ENCODE results near the gene CPZ. TPM values are rescaled to one million over a fixed set of nuclear protein-coding genes. Genes with fewer than 3 reads are reported as not detected.

CPZ gene
- total and polyA plus RNA-seq, 2 of the 4 experiments (the other 2 are of a cell fraction): 0.90 to 10.3 TPM

DNA sequence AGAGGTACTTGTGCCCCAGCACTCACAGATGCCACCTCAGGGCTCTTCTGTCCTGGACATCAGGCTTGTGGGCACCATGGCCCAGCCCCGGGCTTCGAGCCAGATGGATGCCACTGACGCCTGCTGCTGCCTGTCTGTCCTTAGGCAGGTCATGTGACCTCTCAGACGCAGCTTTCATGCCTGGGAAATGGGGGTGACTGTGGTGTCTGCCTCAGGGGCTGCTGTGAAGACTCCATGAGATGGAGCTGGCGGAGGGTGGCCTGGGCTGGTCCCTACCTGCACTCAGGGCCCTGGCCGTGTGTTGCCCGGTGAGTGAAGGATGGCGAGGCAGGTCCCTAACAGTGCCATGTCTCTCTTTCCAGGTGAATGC is 6.5 kb downstream of the CPZ start:
- H4K20me1 ChIP-seq (ENCODE audit: insufficient read depth, low read length): peaks cover 10% of the 10 kb centered on the region
- H3K9me1 ChIP-seq (ENCODE audit: insufficient read depth, low read length): no peaks in the 10 kb centered on the region
- H2AFZ ChIP-seq (replicated peaks; ENCODE audit: low read length, poor library complexity): no peak overlapping the region
- no peaks in the 10 kb centered on the region for H3K79me1 ChIP-seq (ENCODE audit: low read depth in 1 of 2, low read length in 2 of 2)
- TF ChIP-seq, protein P1, sequence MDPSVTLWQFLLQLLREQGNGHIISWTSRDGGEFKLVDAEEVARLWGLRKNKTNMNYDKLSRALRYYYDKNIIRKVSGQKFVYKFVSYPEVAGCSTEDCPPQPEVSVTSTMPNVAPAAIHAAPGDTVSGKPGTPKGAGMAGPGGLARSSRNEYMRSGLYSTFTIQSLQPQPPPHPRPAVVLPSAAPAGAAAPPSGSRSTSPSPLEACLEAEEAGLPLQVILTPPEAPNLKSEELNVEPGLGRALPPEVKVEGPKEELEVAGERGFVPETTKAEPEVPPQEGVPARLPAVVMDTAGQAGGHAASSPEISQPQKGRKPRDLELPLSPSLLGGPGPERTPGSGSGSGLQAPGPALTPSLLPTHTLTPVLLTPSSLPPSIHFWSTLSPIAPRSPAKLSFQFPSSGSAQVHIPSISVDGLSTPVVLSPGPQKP (IDR thresholded peaks at IDR 0.05; ENCODE audit: borderline replicate concordance, low read depth, low read length): no peak
- TF ChIP-seq NFE2L2 (IDR thresholded peaks at IDR 0.05; ENCODE audit: low read depth, low read length) (no peak), BHLHE40 (IDR thresholded peaks at IDR 0.05; ENCODE audit: low read depth, low read length) (no peak), FOS (IDR thresholded peaks at IDR 0.05; ENCODE audit: low read depth, low read length) (no peak)
- peak overlapping the region; percentile 27; the same call in 1 of the 2 replicates for H2AK5ac ChIP-seq (ENCODE audit: low read depth, low read length)
- POLR2A ChIA-PET (ENCODE audit: unreplicated experiment): no interaction called here
- H2BK20ac ChIP-seq (ENCODE audit: low read depth, low read length): no peak overlapping the region
- DNase-seq (no peak), ATAC-seq (ENCODE audit: low read depth) (no peak)
- 79% methylated on average over 6 of the region's 8 CpGs; no CpG with 5 or more reads in 1 of the 2 experiments for WGBS, 2 experiments (ENCODE audit: extremely low coverage in 2 of 2, insufficient read length in 1 of 2)
- intact Hi-C loops (cut with micrococcal nuclease) (no loop called here), in situ Hi-C loops (cut with MboI; ENCODE audit: low sequenced_read_pairs) (no loop called here), dilution Hi-C loops (cut with HindIII; ENCODE audit: low sequenced_read_pairs, unreplicated experiment) (no loop called here)
- no peak overlapping the region for H4K8ac ChIP-seq (ENCODE audit: low read depth in 2 of 2, low read length in 2 of 2)
- no peak overlapping the region for H3K18ac ChIP-seq (ENCODE audit: low read depth, low read length)
- no peak overlapping the region for H2BK15ac ChIP-seq (ENCODE audit: low read depth, low read length)
- no peak overlapping the region for H2BK120ac ChIP-seq (ENCODE audit: low read depth, low read length)
- H4K91ac ChIP-seq (ENCODE audit: insufficient read depth, low read depth, low read length): no peak overlapping the region
- H3K56ac ChIP-seq (ENCODE audit: extremely low read depth, insufficient read depth, low read length): no peak overlapping the region
- H2AK9ac ChIP-seq (replicated peaks; ENCODE audit: low read depth, low read length, poor library complexity): peak overlapping the region; percentile 52
- H3K27me3 ChIP-seq (ENCODE audit: control insufficient read depth, insufficient read depth, low read length): no peaks in the 10 kb centered on the region; the same call in 1 of the 2 replicates
- no peak overlapping the region for H3K4me3 ChIP-seq (ENCODE audit: insufficient read depth, low read depth, low read length)
- peaks cover 3% of the 10 kb centered on the region; the same call in 1 of the 2 replicates for H3K4me1 ChIP-seq (ENCODE audit: control insufficient read depth, insufficient read depth, low read length)
- H3K4me2 ChIP-seq (ENCODE audit: low read depth, low read length): no peak overlapping the region
- CTCF ChIA-PET: interaction anchor here (1.5 kb wide), 1 partner anchor 8 kb away, joined by 5 read pairs; no protein-coding TSS in a partner anchor
- H3K27ac ChIP-seq (ENCODE audit: insufficient read depth, low read length): no peak overlapping the region
- BruUV-seq (replicated peaks): no TSS peak
- no peak overlapping the region for H2BK5ac ChIP-seq (ENCODE audit: low read depth, low read length, poor library complexity, severe bottlenecking)
- no peaks in the 10 kb centered on the region for H3K9me3 ChIP-seq (ENCODE audit: control insufficient read depth, insufficient read depth, low read length)
- no peak overlapping the region for H4K5ac ChIP-seq (ENCODE audit: low read depth, low read length)
- H3K4ac ChIP-seq (ENCODE audit: low read depth, low read length): no peak overlapping the region
- no peak overlapping the region for H3K14ac ChIP-seq (replicated peaks; ENCODE audit: low read depth, low read length)
- peaks cover 41% of the 10 kb centered on the region; the same call in 1 of the 2 replicates for H3K36me3 ChIP-seq (ENCODE audit: control insufficient read depth, insufficient read depth, low read length)
- no peak overlapping the region for H3K9ac ChIP-seq (ENCODE audit: low read depth, low read length)
- no peak overlapping the region for H3K23ac ChIP-seq (ENCODE audit: low read depth, low read length)
